Thymus (tissue), 11 donors: ENCODE data around the gene SIK3. TPM values are rescaled to one million over a fixed set of nuclear protein-coding genes. Genes with fewer than 3 reads are reported as not detected.

ENCODE experiments used
- DNase-seq, 9 donors: peaks; one replicate each; pipeline ENCODE4 v3.0.0-alpha.2; 2013; ENCODE audit warnings: low spot score in 9 of 9, low read depth in 6 of 9, missing footprints in 1 of 9
- H3K27ac ChIP-seq, 2 donors: one replicate each; pipeline ENCODE4 v1.5.1; 2013; ENCODE audit warnings: control low read depth in 1 of 2, low read depth in 1 of 2, low read length in 1 of 2, mild to moderate bottlenecking in 1 of 2, moderate library complexity in 1 of 2
- H3K27me3 ChIP-seq, 2 donors: one replicate each; pipeline ENCODE4 v1.5.1; 2013; ENCODE audit warnings: low read length in 1 of 2; ENCODE audit not compliant: control insufficient read depth in 2 of 2, insufficient read depth in 1 of 2
- H3K36me3 ChIP-seq, 2 donors: one replicate each; pipeline ENCODE4 v1.5.1; 2013; ENCODE audit warnings: low read length in 1 of 2, mild to moderate bottlenecking in 1 of 2, moderate library complexity in 1 of 2; ENCODE audit not compliant: control insufficient read depth in 2 of 2, insufficient read depth in 2 of 2
- H3K4me1 ChIP-seq, 2 donors: one replicate each; pipeline ENCODE4 v1.5.1; 2013; ENCODE audit warnings: low read length in 2 of 2; ENCODE audit not compliant: control insufficient read depth in 2 of 2, insufficient read depth in 2 of 2
- H3K4me3 ChIP-seq, 2 donors: one replicate each; pipeline ENCODE4 v1.5.1; 2013; ENCODE audit warnings: low read length in 2 of 2, control low read depth in 1 of 2, mild to moderate bottlenecking in 1 of 2
- H3K9me3 ChIP-seq, 2 donors: one replicate each; pipeline ENCODE4 v1.5.1; 2013; ENCODE audit warnings: low read length in 1 of 2, mild to moderate bottlenecking in 1 of 2; ENCODE audit not compliant: control insufficient read depth in 2 of 2, insufficient read depth in 1 of 2
- WGBS: extraction: QIAGEN DNeasy Blood & Tissue Kit; methylation state at CpG from one replicate; pipeline ENCODE4 v1.1.7; 2013; 5-methylcytosine and 5-hydroxymethylcytosine counted together
- polyA plus RNA-seq: library from polyadenylated mRNA; stranded (reverse); fragments of 200-250 nt; gene quantifications from one replicate; pipeline ENCODE4 v1.2.3, GENCODE V29; 2013
- total RNA-seq: library from RNA; stranded (reverse); fragments of 120-200 nt; gene quantifications from one replicate; pipeline ENCODE4 v1.2.4, GENCODE V29; 2013
- donor health status: healthy.

SIK3 gene
- total and polyA plus RNA-seq, 2 donors = 10.3 to 12.2 TPM

GRCh38 chr11:116993599-116993998, 104.6 kb downstream of the SIK3 start:
- Histone ChIP-seq H3K4me3 (no peak overlapping the region), H3K4me1 (peaks cover 5 to 7% of the 10 kb centered on the region in 2 donors), H3K27ac (peak overlapping the region in 1 of 2 donors; percentile 62), H3K27me3 (no peaks in the 10 kb centered on the region), H3K9me3 (no peaks in the 10 kb centered on the region), H3K36me3 (no peaks in the 10 kb centered on the region)
- WGBS = 67% methylated on average over 6 of the region's 6 CpGs
- peak in 5 of 9 donors; percentile 9 to 67 (median 35) for DNase-seq

GRCh38 chr11:116991491-116991890, 106.7 kb downstream of the SIK3 start:
- WGBS = 95% methylated on average over 1 of the region's 1 CpG
- Histone ChIP-seq H3K27ac (no peak overlapping the region), H3K9me3 (no peaks in the 10 kb centered on the region), H3K4me3 (no peak overlapping the region), H3K27me3 (no peaks in the 10 kb centered on the region), H3K36me3 (no peaks in the 10 kb centered on the region), H3K4me1 (peaks cover 7 to 10% of the 10 kb centered on the region in 2 donors)
- no peak for DNase-seq

GRCh38 chr11:116990811-116991210, 107.4 kb downstream of the SIK3 start:
- Histone ChIP-seq H3K4me1 (peaks cover 7 to 12% of the 10 kb centered on the region in 2 donors), H3K27ac (no peak overlapping the region), H3K36me3 (no peaks in the 10 kb centered on the region), H3K4me3 (no peak overlapping the region), H3K27me3 (no peaks in the 10 kb centered on the region), H3K9me3 (no peaks in the 10 kb centered on the region)
- no peak for DNase-seq
- WGBS = 94% methylated on average over 1 of the region's 1 CpG

GRCh38 chr11:116990061-116990473, 108.2 kb downstream of the SIK3 start:
- H3K4me3 ChIP-seq = no peak overlapping the region
- WGBS = 96% methylated on average over 4 of the region's 4 CpGs
- no peak overlapping the region for H3K27ac ChIP-seq
- H3K27me3 ChIP-seq = no peaks in the 10 kb centered on the region
- peaks cover 7 to 12% of the 10 kb centered on the region in 2 donors for H3K4me1 ChIP-seq
- H3K36me3 ChIP-seq = no peaks in the 10 kb centered on the region
- no peaks in the 10 kb centered on the region for H3K9me3 ChIP-seq
- no peak for DNase-seq

- no peaks in the 10 kb centered on the region for H3K9me3 ChIP-seq
- H3K27me3 ChIP-seq = no peaks in the 10 kb centered on the region
- no peak overlapping the region for H3K27ac ChIP-seq
- WGBS = 78% methylated on average over 4 of the region's 4 CpGs
- no peak overlapping the region for H3K4me3 ChIP-seq
- H3K36me3 ChIP-seq = no peaks in the 10 kb centered on the region
- peaks cover 7 to 12% of the 10 kb centered on the region in 2 donors for H3K4me1 ChIP-seq
- DNase-seq = no peak
These were observed 109.0 kb downstream of the SIK3 start for GRCh38 chr11:116989184-116989583.

GRCh38 chr11:116986521-116987105, 111.6 kb downstream of the SIK3 start:
- Histone ChIP-seq H3K9me3 (no peaks in the 10 kb centered on the region), H3K27me3 (no peaks in the 10 kb centered on the region), H3K27ac (peak overlapping the region in 1 of 2 donors; percentile 29), H3K4me1 (peaks cover 3 to 7% of the 10 kb centered on the region in 2 donors), H3K36me3 (no peaks in the 10 kb centered on the region), H3K4me3 (no peak overlapping the region)
- WGBS = 68% methylated on average over 2 of the region's 2 CpGs
- DNase-seq = peak in 1 of 9 donors; percentile 42

GRCh38 chr11:116984589-116984988, 113.6 kb downstream of the SIK3 start:
- Histone ChIP-seq H3K4me1 (peaks cover 0 to 14% of the 10 kb centered on the region in 2 donors), H3K27me3 (no peaks in the 10 kb centered on the region), H3K36me3 (no peaks in the 10 kb centered on the region), H3K4me3 (no peak overlapping the region), H3K9me3 (no peaks in the 10 kb centered on the region), H3K27ac (no peak overlapping the region)
- WGBS = 81% methylated on average over 6 of the region's 6 CpGs
- no peak for DNase-seq

- Histone ChIP-seq H3K27ac (no peak overlapping the region), H3K4me1 (peaks cover 0 to 14% of the 10 kb centered on the region in 2 donors), H3K27me3 (no peaks in the 10 kb centered on the region)
These were observed 114.0 kb downstream of the SIK3 start for GRCh38 chr11:116984186-116984585.

GRCh38 chr11:116981266-116981885, 116.9 kb downstream of the SIK3 start:
- Histone ChIP-seq H3K9me3 (no peaks in the 10 kb centered on the region), H3K4me3 (no peak overlapping the region), H3K27me3 (no peaks in the 10 kb centered on the region), H3K27ac (no peak overlapping the region), H3K4me1 (peaks cover 0 to 9% of the 10 kb centered on the region in 2 donors), H3K36me3 (no peaks in the 10 kb centered on the region)
- WGBS = 89% methylated on average over 4 of the region's 4 CpGs
- no peak for DNase-seq

More at GRCh38 chr11:116984186-116984585, 114.0 kb downstream of the SIK3 start:
- H3K9me3 ChIP-seq = no peaks in the 10 kb centered on the region
- no peaks in the 10 kb centered on the region for H3K36me3 ChIP-seq
- 99% methylated on average over 4 of the region's 4 CpGs for WGBS
- DNase-seq = no peak
- no peak overlapping the region for H3K4me3 ChIP-seq
